KMS-11 (cell line): Measurements from ENCODE around the gene ISY1.
"Not testable (repeated sequence)": the region's sequence is repeated elsewhere in the genome, so short reads cannot be mapped to it uniquely, and the experiment has no call there.

ENCODE experiments used
- H2AFZ ChIP-seq: fragments of 200-600 bp; sonication (generic); 2 replicates; pipeline ENCODE4 v1.6.1; 2016; ENCODE audit warnings: antibody characterized with exemption, mixed run types, low read depth
- H3K27ac ChIP-seq: fragments of 200-600 bp; sonication (generic); 2 replicates; pipeline ENCODE4 v1.6.1; 2016; ENCODE audit warnings: mild to moderate bottlenecking, mixed run types
- H3K27me3 ChIP-seq: fragments of 200-600 bp; sonication (generic); 2 replicates; pipeline ENCODE4 v1.6.1; 2017; ENCODE audit warnings: mild to moderate bottlenecking, low read depth, mixed run types, moderate library complexity; ENCODE audit not compliant: insufficient read depth
- H3K36me3 ChIP-seq: fragments of 200-600 bp; sonication (generic); 2 replicates; pipeline ENCODE4 v1.6.1; 2017; ENCODE audit warnings: mild to moderate bottlenecking, mixed run types; ENCODE audit not compliant: insufficient read depth
- H3K4me1 ChIP-seq: fragments of 200-600 bp; sonication (generic); 2 replicates; pipeline ENCODE4 v1.6.1; 2016; ENCODE audit warnings: mild to moderate bottlenecking, low read depth, mixed run types; ENCODE audit not compliant: poor library complexity, severe bottlenecking
- H3K4me2 ChIP-seq: fragments of 200-600 bp; sonication (generic); 2 replicates; pipeline ENCODE4 v1.7.0; 2016; ENCODE audit warnings: mild to moderate bottlenecking, mixed run types
- H3K4me3 ChIP-seq: fragments of 200-600 bp; sonication (generic); IDR thresholded peaks from 2 replicates; pipeline ENCODE4 v1.6.1; 2017; ENCODE audit warnings: low read depth, low read length, mixed read lengths; ENCODE audit not compliant: insufficient read depth
- H3K79me2 ChIP-seq: fragments of 200-600 bp; sonication (generic); 2 replicates; pipeline ENCODE4 v1.6.1; 2016; ENCODE audit warnings: low read depth, mixed run types; ENCODE audit not compliant: insufficient read depth
- H3K9ac ChIP-seq: fragments of 200-600 bp; sonication (generic); 2 replicates; pipeline ENCODE4 v1.6.1; 2016; ENCODE audit warnings: mild to moderate bottlenecking, mixed run types
- H4K20me1 ChIP-seq: fragments of 200-600 bp; sonication (generic); 2 replicates; pipeline ENCODE4 v1.6.1; 2016; ENCODE audit warnings: mild to moderate bottlenecking, mixed run types; ENCODE audit not compliant: insufficient read depth
- CTCF ChIP-seq: fragments of 200-600 bp; sonication (generic); conservative IDR thresholded peaks from 2 replicates; pipeline ENCODE4 v1.6.1; 2017; ENCODE audit warnings: low read depth, mild to moderate bottlenecking, antibody characterized with exemption, low read length, moderate library complexity, mixed read lengths

Gene ISY1

GRCh38 chr3:129100274-129100673, 60.6 kb downstream of the ISY1 start:
- H4K20me1 ChIP-seq, result no peaks in the 10 kb centered on the region
- H3K27me3 ChIP-seq, result no peaks in the 10 kb centered on the region
- no peak overlapping the region for H3K4me3 ChIP-seq
- H3K9ac ChIP-seq, result no peak overlapping the region
- peaks cover 23% of the 10 kb centered on the region for H3K4me1 ChIP-seq
- TF ChIP-seq CTCF, result no peak
- H3K36me3 ChIP-seq, result no peaks in the 10 kb centered on the region
- H3K79me2 ChIP-seq, result no peaks in the 10 kb centered on the region; the same call in 1 of the 2 replicates
- no peak overlapping the region for H3K27ac ChIP-seq
- H3K4me2 ChIP-seq, result no peak overlapping the region
- no peak overlapping the region for H2AFZ ChIP-seq

- H2AFZ ChIP-seq, result no peak overlapping the region
- no peaks in the 10 kb centered on the region for H4K20me1 ChIP-seq
- no peaks in the 10 kb centered on the region for H3K4me1 ChIP-seq
- H3K27me3 ChIP-seq, result no peaks in the 10 kb centered on the region
- H3K27ac ChIP-seq, result no peak overlapping the region
- no peaks in the 10 kb centered on the region; the same call in 1 of the 2 replicates for H3K79me2 ChIP-seq
- peaks cover 2% of the 10 kb centered on the region; the same call in 1 of the 2 replicates for H3K36me3 ChIP-seq
- H3K9ac ChIP-seq, result no peak overlapping the region
- no peak overlapping the region for H3K4me2 ChIP-seq
- H3K4me3 ChIP-seq, result no peak overlapping the region
- TF ChIP-seq CTCF, result no peak
Observed at GRCh38 chr3:129095285-129095684, 65.6 kb downstream of the ISY1 start.

GRCh38 chr3:129088312-129088711, 72.6 kb downstream of the ISY1 start:
- H3K27ac ChIP-seq, H3K4me3 ChIP-seq, H3K36me3 ChIP-seq, H3K4me2 ChIP-seq, H3K27me3 ChIP-seq, H4K20me1 ChIP-seq, H2AFZ ChIP-seq, H3K79me2 ChIP-seq, H3K4me1 ChIP-seq, H3K9ac ChIP-seq: not testable (repeated sequence)

GRCh38 chr3:129087904-129088303, 73.0 kb downstream of the ISY1 start:
- H3K9ac ChIP-seq, H4K20me1 ChIP-seq, H3K27ac ChIP-seq, H3K4me3 ChIP-seq, H3K4me2 ChIP-seq, H3K4me1 ChIP-seq, H3K27me3 ChIP-seq, H3K79me2 ChIP-seq, H2AFZ ChIP-seq, H3K36me3 ChIP-seq: not testable (repeated sequence)

- Histone ChIP-seq H3K27ac (no peak overlapping the region), H2AFZ (no peak overlapping the region), H3K4me2 (no peak overlapping the region)
Observed at GRCh38 chr3:129087138-129087702, 73.6 kb downstream of the ISY1 start.

More at GRCh38 chr3:129087138-129087702, 73.6 kb downstream of the ISY1 start:
- no peak overlapping the region for H3K9ac ChIP-seq
- H3K36me3 ChIP-seq, result no peaks in the 10 kb centered on the region
- TF ChIP-seq CTCF, result no peak
- H3K27me3 ChIP-seq, result no peaks in the 10 kb centered on the region
- no peaks in the 10 kb centered on the region for H4K20me1 ChIP-seq
- H3K4me1 ChIP-seq, result no peaks in the 10 kb centered on the region
- H3K79me2 ChIP-seq, result no peaks in the 10 kb centered on the region
- H3K4me3 ChIP-seq, result no peak overlapping the region
